Heart left ventricle (tissue), 16 donors: ENCODE data around the gene NPAS2. TPM values are rescaled to one million over a fixed set of nuclear protein-coding genes. Genes with fewer than 3 reads are reported as not detected.

Experiments
- ATAC-seq, 4 donors: fragments of 200-7000 bp; cut with Tn5 transposase; one replicate each; pipeline ENCODE4 v1.9.1; 2020 to 2022; ENCODE audit warnings: moderate library complexity in 4 of 4, mild to moderate bottlenecking in 3 of 4, moderate number of reproducible peaks in 1 of 4
- DNase-seq, 5 donors: peaks; one replicate each; pipeline ENCODE4 v3.0.0-alpha.2; 2020
- H3K27ac ChIP-seq, 12 donors: fragments of 200-600 bp; sonication (generic) in 4 of 12; one replicate each; pipeline versions ENCODE4 v1.5.0 to v1.8.0; 2016 to 2022; ENCODE audit warnings: mild to moderate bottlenecking in 2 of 12
- H3K27me3 ChIP-seq, 9 donors: fragments of 200-600 bp; sonication (generic) in 2 of 9; one replicate each; pipeline versions ENCODE4 v1.5.1 to v1.8.0; 2016 to 2022; ENCODE audit warnings: mild to moderate bottlenecking in 3 of 9
- H3K36me3 ChIP-seq, 9 donors: fragments of 200-600 bp; sonication (generic) in 2 of 9; one replicate each; pipeline versions ENCODE4 v1.5.0 to v1.8.0; 2018 to 2022; ENCODE audit warnings: mild to moderate bottlenecking in 2 of 9
- H3K4me1 ChIP-seq, 12 donors: fragments of 200-600 bp; sonication (generic) in 4 of 12; one replicate each; pipeline versions ENCODE4 v1.5.0 to v1.8.0; 2016 to 2022; ENCODE audit warnings: mild to moderate bottlenecking in 3 of 12
- H3K4me3 ChIP-seq, 12 donors: fragments of 200-600 bp; sonication (generic) in 4 of 12; one replicate each; pipeline versions ENCODE4 v1.5.0 to v1.8.0; 2017 to 2022; ENCODE audit warnings: mild to moderate bottlenecking in 9 of 12, moderate library complexity in 4 of 12
- H3K9me3 ChIP-seq, 12 donors: fragments of 200-600 bp; sonication (generic) in 4 of 12; one replicate each; pipeline versions ENCODE4 v1.5.0 to v1.8.0; 2016 to 2022; ENCODE audit warnings: mild to moderate bottlenecking in 1 of 12
- CTCF ChIP-seq, 12 donors: fragments of 200-600 bp; sonication (generic) in 4 of 12; IDR thresholded peaks; one replicate each; pipeline versions ENCODE4 v1.5.0 to v1.8.0; 2018 to 2022; ENCODE audit warnings: antibody characterized with exemption in 12 of 12, mild to moderate bottlenecking in 5 of 12
- POLR2A ChIP-seq, 2 donors: fragments of 450-650 bp; IDR thresholded peaks; one replicate each; pipeline ENCODE4 v1.6.1; 2017; ENCODE audit warnings: antibody characterized with exemption in 2 of 2, mild to moderate bottlenecking in 2 of 2, moderate library complexity in 2 of 2
- WGBS, 4 donors: extraction: QIAGEN DNeasy Blood & Tissue Kit in 2 of 4; methylation state at CpG; one replicate each; pipeline versions ENCODE4 v1.1.5 to v1.1.7; 2013 to 2018; 5-methylcytosine and 5-hydroxymethylcytosine counted together
- intact Hi-C, 10 donors: fragments of 100-400 bp; cut with DNase I; formaldehyde crosslinking; loops; one replicate each; pipeline versions ENCODE4 v1.11.1 to v1.14.2; 2022
- polyA plus RNA-seq, 2 donors: library from polyadenylated mRNA; stranded (reverse); fragments of 200-250 nt; gene quantifications; one replicate each; pipeline ENCODE4 v1.2.3, GENCODE V29; 2013
- total RNA-seq, 9 donors: library from RNA; depleted of rRNA in 2 of 9; stranded (reverse); fragments of >200 nt in 2 of 9; fragmentation: NEBNext Ultra II Directional in 3 of 9; extraction: Animal tissue kit (Norgen Biotek cat#: 25700) in 3 of 9; gene quantifications; one replicate each; pipeline versions ENCODE4 v1.1.0 to v1.2.4, GENCODE V29; 2016 to 2023
- donor health status: ischemic (EF 13 %, LVEDD 7.1; RV severe dilation, severe dysfunction).
- donor health status: healthy with polysubstance abuse.
- donor health status: DM: no; HTN: yes; CAD: no.
- donor health status: DM: no; HTN: no; CAD: no.
- donor health status: ischemic (EF 25% LVEDD 6.9; RV normal size, moderate dysfunction).
- donor health status: ischemic (EF 25% LVEDD 5.7; RV mildly dilated, moderate dysfunction).
- donor health status: healthy.
- donor health status: DM: yes; HTN: yes; CAD: no.
- donor health status: ischemic (EF 35%, LVEDD 5.7; RV mildly dilated, moderate dysfunction).
- donor health status: nonischemic (EF 11% LVEDD 7.7; RV severe dilation, severe dysfunction).
- donor health status: DM: yes; HTN: yes; CAD: no.
- donor health status: PGD.
- donor health status: ischemic (EF 29% LVEDD 5.4; RV normal size, mild dysfunction).
- donor health status: nonischemic (EF 23%, LVEDD 6.1; RV moderate dilation, normal function).

Gene NPAS2
- total and polyA plus RNA-seq, 11 donors: 28.2 to 144 (median 43.3) TPM

- DNase-seq (no peak), ATAC-seq (no peak)
- Histone ChIP-seq H3K27ac (no peak overlapping the region), H3K4me1 (peaks cover 0 to 19% (median 7%) of the 10 kb centered on the region in 12 donors), H3K27me3 (no peaks in the 10 kb centered on the region), H3K36me3 (peaks cover 0 to 33% (median 10%) of the 10 kb centered on the region in 9 donors), H3K9me3 (no peaks in the 10 kb centered on the region), H3K4me3 (no peak overlapping the region)
- WGBS, 4 donors: 90 to 94% (median 92%) methylated on average over 14 of the region's 14 CpGs
- TF ChIP-seq POLR2A (IDR thresholded peaks at IDR 0.05) (no peak), CTCF (IDR thresholded peaks at IDR 0.05) (no peak)
- intact Hi-C loops: no loop called here
These were observed 121.1 kb downstream of the NPAS2 start for GRCh38 chr2:100940766-100941645.

- no peak for DNase-seq
- TF ChIP-seq CTCF (IDR thresholded peaks at IDR 0.05) (no peak), POLR2A (IDR thresholded peaks at IDR 0.05) (no peak)
- Histone ChIP-seq H3K27ac (no peak overlapping the region), H3K4me3 (no peak overlapping the region), H3K27me3 (no peaks in the 10 kb centered on the region), H3K36me3 (peaks cover 0 to 33% (median 10%) of the 10 kb centered on the region in 9 donors), H3K9me3 (no peaks in the 10 kb centered on the region), H3K4me1 (peaks cover 0 to 12% (median 4%) of the 10 kb centered on the region in 12 donors)
- intact Hi-C loops: no loop called here
- no peak for ATAC-seq
- WGBS, 4 donors: 75 to 90% (median 82%) methylated on average over 10 of the region's 10 CpGs
These were observed 121.8 kb downstream of the NPAS2 start for GRCh38 chr2:100941646-100942240.

- WGBS, 4 donors: 87 to 92% (median 91%) methylated on average over 19 of the region's 19 CpGs
- ATAC-seq: peak in 1 of 4 donors; percentile 12
- TF ChIP-seq CTCF (IDR thresholded peaks at IDR 0.05) (no peak), POLR2A (IDR thresholded peaks at IDR 0.05) (no peak)
- Histone ChIP-seq H3K27me3 (no peaks in the 10 kb centered on the region), H3K9me3 (no peaks in the 10 kb centered on the region), H3K36me3 (peaks cover 0 to 37% (median 21%) of the 10 kb centered on the region in 9 donors), H3K4me3 (no peak overlapping the region), H3K4me1 (peaks cover 0 to 9% (median 0%) of the 10 kb centered on the region in 12 donors), H3K27ac (no peak overlapping the region)
- intact Hi-C loops: no loop called here
- DNase-seq: no peak
These were observed 124.9 kb downstream of the NPAS2 start for GRCh38 chr2:100944617-100945432.

GRCh38 chr2:100945433-100945740 is 125.4 kb downstream of the NPAS2 start:
- DNase-seq (no peak), ATAC-seq (peak in 1 of 4 donors; percentile 24)
- peaks cover 0 to 42% (median 21%) of the 10 kb centered on the region in 9 donors for H3K36me3 ChIP-seq
- WGBS, 4 donors: 82 to 93% (median 90%) methylated on average over 5 of the region's 5 CpGs
- H3K4me3 ChIP-seq: no peak overlapping the region
- no peaks in the 10 kb centered on the region for H3K27me3 ChIP-seq
- TF ChIP-seq CTCF (IDR thresholded peaks at IDR 0.05) (no peak), POLR2A (IDR thresholded peaks at IDR 0.05) (no peak)
- H3K27ac ChIP-seq: no peak overlapping the region
- intact Hi-C loops: no loop called here
- peaks cover 0 to 9% (median 0%) of the 10 kb centered on the region in 12 donors for H3K4me1 ChIP-seq
- no peaks in the 10 kb centered on the region for H3K9me3 ChIP-seq
